Panc1 (cell line): Measurements from ENCODE around the gene OR2F2. TPM values are rescaled to one million over a fixed set of nuclear protein-coding genes. Genes with fewer than 3 reads are reported as not detected.

Experiments used
- ATAC-seq: fragments of 200-7000 bp; cut with Tn5 transposase; 2 replicates; pipeline ENCODE4 v1.9.1; 2020; ENCODE audit warnings: mild to moderate bottlenecking, moderate library complexity
- BruUV-seq: library from RNA; stranded (reverse); fragments of 400-500 nt; replicated peaks from 2 replicates; lab custom pipeline; 2021; lab: Mats Ljungman, UMichigan
- CTCF ChIA-PET: fragments of 300-600 bp; sonication (Branson Sonifier 250); formaldehyde crosslinking; loops from one replicate; lab custom pipeline; 2022; ENCODE audit warnings: antibody characterized with exemption; lab: Charles Lee
- POLR2A ChIA-PET: fragments of 300-600 bp; sonication (Branson Sonifier 250); formaldehyde crosslinking; loops from one replicate; lab custom pipeline; 2022; ENCODE audit warnings: antibody characterized with exemption; lab: Charles Lee
- DNase-seq: peaks from one replicate; pipeline ENCODE4 v3.0.0-alpha.2; 2010; ENCODE audit warnings: low read depth, low spot score
- H3K27ac ChIP-seq: 2 replicates; pipeline ENCODE4 v1.5.1; 2011; ENCODE audit warnings: mild to moderate bottlenecking, low read length, inconsistent platforms
- H3K27me3 ChIP-seq: fragments of 200-500 bp; sonication (Bioruptor generic); 2 replicates; pipeline ENCODE4 v1.6.0; 2014; ENCODE audit warnings: low read length, inconsistent platforms; ENCODE audit not compliant: control insufficient read depth, insufficient read depth
- H3K36me3 ChIP-seq: fragments of 200-500 bp; sonication (Bioruptor generic); 2 replicates; pipeline ENCODE4 v1.5.1; 2014; ENCODE audit warnings: inconsistent platforms, mild to moderate bottlenecking, low read length, moderate library complexity; ENCODE audit not compliant: control insufficient read depth, insufficient read depth
- H3K4me1 ChIP-seq: 2 replicates; pipeline ENCODE4 v1.5.1; 2011; ENCODE audit warnings: inconsistent platforms, mild to moderate bottlenecking, low read length, moderate library complexity; ENCODE audit not compliant: control insufficient read depth, insufficient read depth
- H3K4me3 ChIP-seq, 2 experiments: 2 replicates each; pipeline ENCODE4 v1.5.1; 2011 to 2012; ENCODE audit warnings: low read depth in 2 of 2, low read length in 2 of 2, mild to moderate bottlenecking in 2 of 2, inconsistent platforms in 1 of 2, moderate library complexity in 1 of 2
- H3K9me3 ChIP-seq: fragments of 200-500 bp; sonication (Bioruptor generic); 2 replicates; pipeline ENCODE4 v1.5.1; 2014; ENCODE audit warnings: low read depth, mild to moderate bottlenecking, inconsistent platforms, low read length, moderate library complexity; ENCODE audit not compliant: control insufficient read depth, insufficient read depth
- POLR2AphosphoS5 ChIP-seq: IDR thresholded peaks from 2 replicates; pipeline ENCODE4 v1.6.1; 2012; ENCODE audit warnings: mild to moderate bottlenecking, low read depth, low read length, moderate library complexity
- REST ChIP-seq, 2 experiments: IDR thresholded peaks; 2 replicates each; pipeline ENCODE4 v1.6.1; 2011 to 2012; ENCODE audit warnings: low read depth in 2 of 2, control low read depth in 1 of 2, low read length in 1 of 2, mild to moderate bottlenecking in 1 of 2, moderate library complexity in 1 of 2; ENCODE audit not compliant: insufficient read depth in 1 of 2
- SIN3A ChIP-seq: IDR thresholded peaks from 2 replicates; pipeline ENCODE4 v1.6.1; 2012; ENCODE audit warnings: low read depth, mild to moderate bottlenecking, low read length, moderate library complexity, borderline replicate concordance; ENCODE audit not compliant: insufficient read depth
- TCF7L2 ChIP-seq: IDR thresholded peaks from 2 replicates; pipeline ENCODE4 v1.6.1; 2011; ENCODE audit warnings: mild to moderate bottlenecking, low read depth, low read length, inconsistent platforms
- in situ Hi-C: cut with HindIII; loops from 2 replicates; pipeline ENCODE4 v1.10.0; 2016; ENCODE audit warnings: low sequenced_read_pairs, low pct_unique_long_range_greater_than_20kb
- intact Hi-C: fragments of 100-400 bp; cut with micrococcal nuclease; formaldehyde crosslinking; loops from one replicate; pipeline ENCODE4 v1.10.0; 2022; ENCODE audit not compliant: unreplicated experiment
- total RNA-seq: library from RNA; stranded (reverse); gene quantifications from one replicate; pipeline ENCODE4 v1.2.1, GENCODE V29; 2021; ENCODE audit not compliant: unreplicated experiment
- TF ChIP-seq, protein P1 (sequence below): fragments of 450-650 bp; IDR thresholded peaks from 2 replicates; pipeline ENCODE4 v1.5.1; 2017; ENCODE audit warnings: mild to moderate bottlenecking

OR2F2 gene
- total RNA-seq, 1 experiment from 2014 or later = not detected

DNA sequence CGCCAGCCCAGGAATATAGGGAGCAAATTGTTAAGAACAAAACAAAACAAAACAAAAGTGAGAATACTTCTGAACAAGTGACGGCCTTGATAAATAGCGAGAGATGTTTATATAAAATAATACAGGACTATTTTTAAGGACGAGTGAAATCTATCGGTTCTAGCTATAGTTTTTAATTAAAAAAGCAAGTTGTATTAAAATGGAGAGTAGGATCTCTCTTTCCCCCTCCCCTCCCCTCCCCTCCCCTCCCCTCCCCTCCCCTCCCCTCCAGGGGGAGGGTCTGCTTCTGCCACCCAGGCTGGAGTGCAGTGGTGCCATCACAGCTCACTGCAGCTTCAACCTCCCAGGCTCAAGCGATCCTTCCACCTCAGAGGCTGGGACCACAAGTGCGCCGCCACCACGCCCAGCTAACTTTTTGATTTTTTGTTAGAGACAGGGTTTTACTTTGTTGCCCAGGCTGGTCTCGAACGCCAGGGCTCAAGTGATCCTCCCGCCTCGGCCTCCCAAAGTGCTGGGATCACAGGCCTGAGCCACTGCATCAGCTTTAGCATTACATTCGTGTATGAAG lies 32.6 kb upstream of the OR2F2 start:
- no peaks in the 10 kb centered on the region for H3K36me3 ChIP-seq
- ATAC-seq = no peak
- TF ChIP-seq SIN3A (no peak), POLR2AphosphoS5 (no peak)
- no peaks in the 10 kb centered on the region for H3K27me3 ChIP-seq
- H3K4me1 ChIP-seq = peaks cover 23% of the 10 kb centered on the region
- in situ Hi-C loops (no loop called here), intact Hi-C loops (no loop called here)
- POLR2A ChIA-PET = no interaction called here
- no TSS peak for BruUV-seq
- peak overlapping the region; percentile 95; the same call in 1 of the 2 replicates for H3K27ac ChIP-seq
- CTCF ChIA-PET = no interaction called here
- H3K4me3 ChIP-seq = peak overlapping the region; percentile 95 to 96
- no peak for DNase-seq
- no peaks in the 10 kb centered on the region for H3K9me3 ChIP-seq

- Histone ChIP-seq H3K9me3 (no peaks in the 10 kb centered on the region), H3K27me3 (peaks cover 3% of the 10 kb centered on the region; the same call in 1 of the 2 replicates), H3K27ac (no peak overlapping the region), H3K4me3 (no peak overlapping the region), H3K36me3 (no peaks in the 10 kb centered on the region), H3K4me1 (peaks cover 5% of the 10 kb centered on the region; the same call in 1 of the 2 replicates)
- POLR2A ChIA-PET = no interaction called here
- CTCF ChIA-PET = no interaction called here
- ATAC-seq (no peak), DNase-seq (no peak)
- in situ Hi-C loops = no loop called here
- TF ChIP-seq POLR2AphosphoS5 (no peak), REST (IDR thresholded peaks at IDR 0.05; ENCODE audit: insufficient read depth in 1 of 2, low read depth in 2 of 2, low read length in 1 of 2) (no peak), TCF7L2 (no peak), SIN3A (no peak)
- TF ChIP-seq, protein P1, sequence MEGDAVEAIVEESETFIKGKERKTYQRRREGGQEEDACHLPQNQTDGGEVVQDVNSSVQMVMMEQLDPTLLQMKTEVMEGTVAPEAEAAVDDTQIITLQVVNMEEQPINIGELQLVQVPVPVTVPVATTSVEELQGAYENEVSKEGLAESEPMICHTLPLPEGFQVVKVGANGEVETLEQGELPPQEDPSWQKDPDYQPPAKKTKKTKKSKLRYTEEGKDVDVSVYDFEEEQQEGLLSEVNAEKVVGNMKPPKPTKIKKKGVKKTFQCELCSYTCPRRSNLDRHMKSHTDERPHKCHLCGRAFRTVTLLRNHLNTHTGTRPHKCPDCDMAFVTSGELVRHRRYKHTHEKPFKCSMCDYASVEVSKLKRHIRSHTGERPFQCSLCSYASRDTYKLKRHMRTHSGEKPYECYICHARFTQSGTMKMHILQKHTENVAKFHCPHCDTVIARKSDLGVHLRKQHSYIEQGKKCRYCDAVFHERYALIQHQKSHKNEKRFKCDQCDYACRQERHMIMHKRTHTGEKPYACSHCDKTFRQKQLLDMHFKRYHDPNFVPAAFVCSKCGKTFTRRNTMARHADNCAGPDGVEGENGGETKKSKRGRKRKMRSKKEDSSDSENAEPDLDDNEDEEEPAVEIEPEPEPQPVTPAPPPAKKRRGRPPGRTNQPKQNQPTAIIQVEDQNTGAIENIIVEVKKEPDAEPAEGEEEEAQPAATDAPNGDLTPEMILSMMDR = no peak
- no TSS peak for BruUV-seq
- intact Hi-C loops = no loop called here
Measured at GRCh38 chr7:143905509-143905908, 29.5 kb upstream of the OR2F2 start.

DNA sequence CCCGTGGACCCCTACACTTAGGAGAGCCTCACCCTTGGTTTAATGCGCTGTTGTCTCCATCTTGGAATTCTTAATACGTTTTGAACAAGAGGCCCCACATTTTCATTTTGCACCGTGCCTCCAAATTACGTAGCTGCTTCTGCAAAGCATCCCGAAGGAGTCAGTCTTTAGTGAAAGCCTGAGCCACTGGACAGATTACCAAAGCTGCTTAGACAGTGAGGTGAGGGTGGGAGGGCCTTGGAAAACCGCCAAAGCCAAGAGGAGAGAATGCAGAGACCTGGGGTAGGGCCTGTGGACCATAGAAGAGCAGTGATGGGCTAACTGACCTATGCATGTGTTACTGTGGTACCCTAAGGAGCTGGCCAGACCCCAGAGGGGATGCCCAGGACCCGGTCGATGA lies 28.9 kb upstream of the OR2F2 start:
- DNase-seq (no peak), ATAC-seq (no peak)
- TF ChIP-seq SIN3A = no peak
- TF ChIP-seq, protein P1 = no peak
- TF ChIP-seq TCF7L2 = no peak
- TF ChIP-seq REST (IDR thresholded peaks at IDR 0.05; ENCODE audit: insufficient read depth in 1 of 2, low read depth in 2 of 2, low read length in 1 of 2) = no peak
- TF ChIP-seq POLR2AphosphoS5 = no peak
- in situ Hi-C loops = no loop called here
- BruUV-seq = no TSS peak
- H3K9me3 ChIP-seq = no peaks in the 10 kb centered on the region
- peaks cover 3% of the 10 kb centered on the region; the same call in 1 of the 2 replicates for H3K4me1 ChIP-seq
- peaks cover 5% of the 10 kb centered on the region; the same call in 1 of the 2 replicates for H3K27me3 ChIP-seq
- POLR2A ChIA-PET = no interaction called here
- CTCF ChIA-PET = no interaction called here
- no peak overlapping the region for H3K4me3 ChIP-seq
- H3K27ac ChIP-seq = no peak overlapping the region
- intact Hi-C loops = no loop called here
- no peaks in the 10 kb centered on the region for H3K36me3 ChIP-seq
